H9 (cell line): ENCODE data around the gene CAMTA1. TPM values are rescaled to one million over a fixed set of nuclear protein-coding genes. Genes with fewer than 3 reads are reported as not detected.

Experiments used
- DNase-seq: peaks from one replicate; pipeline ENCODE4 v3.0.0-alpha.2; 2017
- H2AFZ ChIP-seq: one replicate; pipeline ENCODE4 v1.6.1; 2013; ENCODE audit warnings: mild to moderate bottlenecking, low read length, control low read depth, moderate library complexity
- H2AK5ac ChIP-seq: 2 replicates; pipeline ENCODE4 v1.6.1; 2013; ENCODE audit warnings: low read length, control low read depth, mixed read lengths; ENCODE audit not compliant: insufficient read length
- H2BK120ac ChIP-seq: one replicate; pipeline ENCODE4 v1.6.1; 2013; ENCODE audit warnings: low read depth, mild to moderate bottlenecking, low read length, control low read depth, inconsistent platforms; ENCODE audit not compliant: poor library complexity, severe bottlenecking
- H2BK12ac ChIP-seq: 2 replicates; pipeline ENCODE4 v1.6.1; 2013; ENCODE audit warnings: low read length, control low read depth, mixed read lengths, low read depth; ENCODE audit not compliant: insufficient read length
- H2BK15ac ChIP-seq: 2 replicates; pipeline ENCODE4 v1.6.1; 2013; ENCODE audit warnings: low read depth, low read length, control low read depth
- H2BK20ac ChIP-seq: one replicate; pipeline ENCODE4 v1.6.1; 2013; ENCODE audit warnings: low read depth, mild to moderate bottlenecking, low read length, control low read depth, inconsistent platforms; ENCODE audit not compliant: poor library complexity, severe bottlenecking
- H2BK5ac ChIP-seq: 2 replicates; pipeline ENCODE4 v1.6.1; 2013; ENCODE audit warnings: low read length, control low read depth, mixed read lengths; ENCODE audit not compliant: insufficient read length
- H3K14ac ChIP-seq: 2 replicates; pipeline ENCODE4 v1.6.1; 2013; ENCODE audit warnings: low read length, control low read depth; ENCODE audit not compliant: insufficient read depth
- H3K18ac ChIP-seq: 2 replicates; pipeline ENCODE4 v1.6.1; 2013; ENCODE audit warnings: low read depth, mild to moderate bottlenecking, mixed read lengths, low read length, control low read depth; ENCODE audit not compliant: insufficient read length
- H3K23ac ChIP-seq: 2 replicates; pipeline ENCODE4 v1.6.1; 2013; ENCODE audit warnings: low read length, control low read depth, mixed read lengths, low read depth; ENCODE audit not compliant: insufficient read length
- H3K23me2 ChIP-seq: 2 replicates; pipeline ENCODE4 v1.6.1; 2013; ENCODE audit warnings: low read depth, mild to moderate bottlenecking, mixed read lengths, low read length, control low read depth; ENCODE audit not compliant: insufficient read length, poor library complexity, severe bottlenecking
- H3K27ac ChIP-seq: 2 replicates; pipeline ENCODE4 v1.5.1; 2013; ENCODE audit warnings: low read length, control low read depth, mixed read lengths, low read depth; ENCODE audit not compliant: insufficient read length
- H3K27me3 ChIP-seq: 2 replicates; pipeline ENCODE4 v1.6.1; 2013; ENCODE audit warnings: low read length, control low read depth, inconsistent platforms; ENCODE audit not compliant: insufficient read depth
- H3K4ac ChIP-seq: 2 replicates; pipeline ENCODE4 v1.6.1; 2013; ENCODE audit warnings: low read depth, mild to moderate bottlenecking, control low read depth, inconsistent platforms, low read length, moderate library complexity
- H3K4me1 ChIP-seq: 2 replicates; pipeline ENCODE4 v1.6.1; 2013; ENCODE audit warnings: low read length, control low read depth, inconsistent platforms; ENCODE audit not compliant: insufficient read depth
- H3K4me2 ChIP-seq: 2 replicates; pipeline ENCODE4 v1.6.1; 2013; ENCODE audit warnings: low read length, control low read depth, mixed read lengths; ENCODE audit not compliant: insufficient read length, insufficient read depth
- H3K56ac ChIP-seq: 2 replicates; pipeline ENCODE4 v1.6.1; 2013; ENCODE audit warnings: low read depth, mild to moderate bottlenecking, mixed read lengths, low read length, control low read depth; ENCODE audit not compliant: insufficient read length
- H3K79me1 ChIP-seq: 2 replicates; pipeline ENCODE4 v1.6.1; 2013; ENCODE audit warnings: low read depth, mild to moderate bottlenecking, moderate library complexity, low read length, control low read depth, inconsistent platforms; ENCODE audit not compliant: insufficient read depth, poor library complexity, severe bottlenecking
- H3K79me2 ChIP-seq: 2 replicates; pipeline ENCODE4 v1.6.1; 2013; ENCODE audit warnings: low read length, control low read depth, inconsistent platforms; ENCODE audit not compliant: insufficient read depth
- H3K9ac ChIP-seq: 2 replicates; pipeline ENCODE4 v1.6.1; 2013; ENCODE audit warnings: low read length, control low read depth, mixed read lengths; ENCODE audit not compliant: insufficient read length; ENCODE audit errors: extremely low read depth
- H3K9me3 ChIP-seq: one replicate; pipeline ENCODE4 v1.6.1; 2013; ENCODE audit warnings: low read depth, low read length, inconsistent platforms; ENCODE audit not compliant: control insufficient read depth
- H3T11ph ChIP-seq: one replicate; pipeline ENCODE4 v1.6.1; 2013; ENCODE audit warnings: mild to moderate bottlenecking, low read length, control low read depth, inconsistent platforms
- H4K20me1 ChIP-seq: one replicate; pipeline ENCODE4 v1.6.1; 2013; ENCODE audit not compliant: control insufficient read depth, insufficient read length, insufficient read depth
- H4K5ac ChIP-seq: 2 replicates; pipeline ENCODE4 v1.6.1; 2013; ENCODE audit warnings: low read depth, mild to moderate bottlenecking, mixed read lengths, low read length, control low read depth; ENCODE audit not compliant: insufficient read length
- H4K8ac ChIP-seq: replicated peaks from 2 replicates; pipeline ENCODE4 v1.6.1; 2013; ENCODE audit warnings: low read length, control low read depth, mixed read lengths, low read depth; ENCODE audit not compliant: insufficient read length
- H4K91ac ChIP-seq: 2 replicates; pipeline ENCODE4 v1.6.1; 2013; ENCODE audit warnings: low read depth, mild to moderate bottlenecking, moderate library complexity, mixed read lengths, low read length, control low read depth; ENCODE audit not compliant: insufficient read length
- H3K27ac Mint-ChIP-seq, 3 experiments: 2 replicates in 2 of 3; 3 replicates in 1 of 3; pipeline ENCODE4 v1.8.0; 2020 to 2021; ENCODE audit warnings: mixed read lengths in 3 of 3, mild to moderate bottlenecking in 1 of 3, moderate library complexity in 1 of 3
- H3K27me3 Mint-ChIP-seq: 2 replicates; pipeline ENCODE4 v1.8.0; 2021; ENCODE audit warnings: low read depth, mild to moderate bottlenecking, moderate library complexity, mixed read lengths
- H3K36me3 Mint-ChIP-seq, 3 experiments: 2 replicates in 2 of 3; 3 replicates in 1 of 3; pipeline ENCODE4 v1.8.0; 2020 to 2021; ENCODE audit warnings: low read depth in 3 of 3, mixed read lengths in 3 of 3; ENCODE audit not compliant: insufficient read depth in 1 of 3
- H3K4me1 Mint-ChIP-seq, 2 experiments: 2 replicates each; pipeline ENCODE4 v1.8.0; 2020; ENCODE audit warnings: mixed read lengths in 2 of 2
- H3K4me3 Mint-ChIP-seq, 2 experiments: 2 replicates in 1 of 2; 3 replicates in 1 of 2; pipeline ENCODE4 v1.8.0; 2020 to 2021; ENCODE audit warnings: mild to moderate bottlenecking in 2 of 2, mixed read lengths in 2 of 2, moderate library complexity in 1 of 2
- H3K9me3 Mint-ChIP-seq, 2 experiments: 2 replicates in 1 of 2; 3 replicates in 1 of 2; pipeline ENCODE4 v1.8.0; 2020; ENCODE audit warnings: mild to moderate bottlenecking in 2 of 2, mixed read lengths in 2 of 2, moderate library complexity in 1 of 2
- CTCF ChIP-seq: fragments of 200-600 bp; sonication (generic); conservative IDR thresholded peaks from 3 replicates; pipeline ENCODE4 v1.8.0; 2021; ENCODE audit warnings: antibody characterized with exemption, mild to moderate bottlenecking
- WGBS: extraction: QIAGEN DNeasy Blood & Tissue Kit; methylation state at CpG from one replicate; pipeline ENCODE4 v1.1.7; 2013; ENCODE audit warnings: missing lambda C conversion rate, low lambda C conversion rate, mixed read lengths; ENCODE audit not compliant: insufficient read length; ENCODE audit errors: extremely low coverage; 5-methylcytosine and 5-hydroxymethylcytosine counted together
- total RNA-seq: library from RNA; stranded (reverse); gene quantifications from 2 replicates; pipeline ENCODE4 v1.2.1, GENCODE V29; 2021

Gene CAMTA1
- total RNA-seq, 1 experiment from 2014 or later: 115 TPM

- H3K4ac ChIP-seq: no peak overlapping the region
- no peaks in the 10 kb centered on the region for H3K9me3 ChIP-seq
- H2BK5ac ChIP-seq: no peak overlapping the region
- H2BK20ac ChIP-seq: no peak overlapping the region
- no peak overlapping the region for H2BK120ac ChIP-seq
- H3K27me3 ChIP-seq: no peaks in the 10 kb centered on the region
- WGBS: no CpG with 5 or more reads among the region's 6 CpGs
- Mint-ChIP-seq H3K9me3 (no peaks in the 10 kb centered on the region), H3K4me3 (no peak overlapping the region), H3K27ac (no peak overlapping the region), H3K4me1 (peaks cover 0 to 16% of the 10 kb centered on the region in 2 experiments; a peak in 2 of 4 replicates), H3K36me3 (peaks cover 0 to 2% (median 0%) of the 10 kb centered on the region in 3 experiments; a peak in 1 of 7 replicates), H3K27me3 (no peaks in the 10 kb centered on the region)
- H3K79me2 ChIP-seq: no peaks in the 10 kb centered on the region
- no peak for TF ChIP-seq CTCF
- H2AFZ ChIP-seq: no peak overlapping the region
- H3K9ac ChIP-seq: no peak overlapping the region
- H3K4me1 ChIP-seq: no peaks in the 10 kb centered on the region
- H3K14ac ChIP-seq: no peak overlapping the region
- H3T11ph ChIP-seq: no peak overlapping the region
- no peak overlapping the region for H3K27ac ChIP-seq
- no peaks in the 10 kb centered on the region for H3K23me2 ChIP-seq
- H3K18ac ChIP-seq: no peak overlapping the region
- H4K8ac ChIP-seq: no peak overlapping the region
- H4K91ac ChIP-seq: no peak overlapping the region
- DNase-seq: peak; percentile 4
- H3K4me2 ChIP-seq: no peak overlapping the region
- no peak overlapping the region for H3K23ac ChIP-seq
- no peaks in the 10 kb centered on the region for H3K79me1 ChIP-seq
- no peak overlapping the region for H2BK12ac ChIP-seq
- H3K56ac ChIP-seq: no peak overlapping the region
- no peak overlapping the region for H2BK15ac ChIP-seq
- no peak overlapping the region for H2AK5ac ChIP-seq
- H4K5ac ChIP-seq: no peak overlapping the region
- no peaks in the 10 kb centered on the region for H4K20me1 ChIP-seq
Observed at GRCh38 chr1:7315946-7316345, 530.7 kb downstream of the CAMTA1 start.
